NCI-H1105 treated with DMSO at 0.1 percent for 48 hours (cell line): ENCODE data around the gene DAPK1.

Experiments used
- DNase-seq: peaks from one replicate; lab custom pipeline; 2025; lab: John Stamatoyannopoulos, UW

DAPK1 gene

GRCh38 chr9:87517732-87518131, 20.1 kb downstream of the DAPK1 start:
- no peak for DNase-seq

GRCh38 chr9:87518702-87519335, 21.2 kb downstream of the DAPK1 start:
- no peak for DNase-seq

- DNase-seq = no peak
Measured at GRCh38 chr9:87519461-87519860, 21.8 kb downstream of the DAPK1 start.

GRCh38 chr9:87520172-87520683, 22.6 kb downstream of the DAPK1 start:
- no peak for DNase-seq

GRCh38 chr9:87521834-87522233, 24.2 kb downstream of the DAPK1 start:
- no peak for DNase-seq

GRCh38 chr9:87524061-87524460, 26.4 kb downstream of the DAPK1 start:
- DNase-seq = no peak

GRCh38 chr9:87525546-87526303, 28.1 kb downstream of the DAPK1 start:
- no peak for DNase-seq

GRCh38 chr9:87527211-87527916, 29.7 kb downstream of the DAPK1 start:
- peak; percentile 76 for DNase-seq

- no peak for DNase-seq
Measured at GRCh38 chr9:87528969-87529368, 31.3 kb downstream of the DAPK1 start.

- no peak for DNase-seq
Measured at GRCh38 chr9:87529671-87530070, 32.0 kb downstream of the DAPK1 start.

GRCh38 chr9:87530716-87531115, 33.0 kb downstream of the DAPK1 start:
- no peak for DNase-seq

- DNase-seq = no peak
Measured at GRCh38 chr9:87531370-87532295, 34.0 kb downstream of the DAPK1 start.

GRCh38 chr9:87533271-87533670, 35.6 kb downstream of the DAPK1 start:
- no peak for DNase-seq

GRCh38 chr9:87534036-87534435, 36.4 kb downstream of the DAPK1 start:
- no peak for DNase-seq

- no peak for DNase-seq
Measured at GRCh38 chr9:87534957-87535356, 37.3 kb downstream of the DAPK1 start.

- no peak for DNase-seq
Measured at GRCh38 chr9:87535817-87536539, 38.3 kb downstream of the DAPK1 start.

- no peak for DNase-seq
Measured at GRCh38 chr9:87537625-87538024, 40.0 kb downstream of the DAPK1 start.

GRCh38 chr9:87540444-87541105, 42.9 kb downstream of the DAPK1 start:
- DNase-seq = no peak

GRCh38 chr9:87541663-87542062, 44.0 kb downstream of the DAPK1 start:
- DNase-seq = no peak

GRCh38 chr9:87542141-87542540, 44.5 kb downstream of the DAPK1 start:
- DNase-seq = no peak

GRCh38 chr9:87543251-87543650, 45.6 kb downstream of the DAPK1 start:
- DNase-seq = no peak
